Astrocyte (in vitro differentiated cells and primary cell): ENCODE measurements around the gene TAF6. TPM values are rescaled to one million over a fixed set of nuclear protein-coding genes. Genes with fewer than 3 reads are reported as not detected.

Experiments used
- DNase-seq: peaks from one replicate; pipeline ENCODE4 v3.0.0-alpha.2; 2010; ENCODE audit warnings: low read depth
- FAIRE-seq: peaks from 2 replicates; lab custom pipeline; 2011; peaks lifted over from hg19 to GRCh38; lab: Jason Lieb, UNC
- H2AFZ ChIP-seq: 2 replicates; pipeline ENCODE4 v1.6.0; 2012; ENCODE audit warnings: low read depth, low read length, inconsistent platforms
- H3K27ac ChIP-seq: 2 replicates; pipeline ENCODE4 v1.5.1; 2011; ENCODE audit warnings: low read depth, low read length, inconsistent platforms
- H3K27me3 ChIP-seq: 2 replicates; pipeline ENCODE4 v1.6.0; 2011; ENCODE audit warnings: low read length, inconsistent platforms; ENCODE audit not compliant: insufficient read depth
- H3K36me3 ChIP-seq: 2 replicates; pipeline ENCODE4 v1.5.1; 2011; ENCODE audit warnings: low read length, inconsistent platforms; ENCODE audit not compliant: insufficient read depth
- H3K4me1 ChIP-seq: 2 replicates; pipeline ENCODE4 v1.5.1; 2011; ENCODE audit warnings: low read length, inconsistent platforms; ENCODE audit not compliant: insufficient read depth
- H3K4me2 ChIP-seq: 2 replicates; pipeline ENCODE4 v1.6.0; 2012; ENCODE audit warnings: low read length, inconsistent platforms
- H3K4me3 ChIP-seq: 2 replicates; pipeline ENCODE4 v1.5.1; 2011; ENCODE audit warnings: low read depth, mild to moderate bottlenecking, low read length, inconsistent platforms; ENCODE audit not compliant: insufficient read depth
- H3K79me2 ChIP-seq: 2 replicates; pipeline ENCODE4 v1.6.0; 2012; ENCODE audit warnings: mild to moderate bottlenecking, low read length, inconsistent platforms; ENCODE audit not compliant: insufficient read depth
- H3K9ac ChIP-seq: 2 replicates; pipeline ENCODE4 v1.6.0; 2012; ENCODE audit warnings: mild to moderate bottlenecking, low read length, inconsistent platforms
- H3K9me3 ChIP-seq: 2 replicates; pipeline ENCODE4 v1.5.1; 2012; ENCODE audit warnings: low read depth, mild to moderate bottlenecking, low read length, inconsistent platforms; ENCODE audit not compliant: insufficient read depth
- H4K20me1 ChIP-seq: 2 replicates; pipeline ENCODE4 v1.6.0; 2012; ENCODE audit warnings: low read length, inconsistent platforms; ENCODE audit not compliant: insufficient read depth
- H3K27ac Mint-ChIP-seq: one replicate; pipeline ENCODE4 v1.8.0; 2021; ENCODE audit warnings: mild to moderate bottlenecking, mixed read lengths; ENCODE audit not compliant: unreplicated experiment
- H3K27me3 Mint-ChIP-seq: one replicate; pipeline ENCODE4 v1.8.0; 2021; ENCODE audit warnings: low read depth, mixed read lengths; ENCODE audit not compliant: unreplicated experiment
- H3K36me3 Mint-ChIP-seq: one replicate; pipeline ENCODE4 v1.8.0; 2021; ENCODE audit warnings: low read depth, mixed read lengths; ENCODE audit not compliant: unreplicated experiment
- H3K4me1 Mint-ChIP-seq: one replicate; pipeline ENCODE4 v1.8.0; 2021; ENCODE audit warnings: low read depth, mixed read lengths; ENCODE audit not compliant: unreplicated experiment
- H3K4me3 Mint-ChIP-seq: one replicate; pipeline ENCODE4 v1.8.0; 2021; ENCODE audit warnings: mild to moderate bottlenecking, moderate library complexity, mixed read lengths; ENCODE audit not compliant: unreplicated experiment
- H3K9me3 Mint-ChIP-seq: one replicate; pipeline ENCODE4 v1.8.0; 2021; ENCODE audit warnings: mild to moderate bottlenecking, mixed read lengths; ENCODE audit not compliant: unreplicated experiment
- CTCF ChIP-seq: IDR thresholded peaks from 2 replicates; pipeline ENCODE4 v1.5.1; 2011; ENCODE audit warnings: low read depth, mild to moderate bottlenecking, inconsistent platforms, low read length, moderate library complexity; ENCODE audit not compliant: insufficient read depth
- EZH2 ChIP-seq: IDR thresholded peaks from 2 replicates; pipeline ENCODE4 v1.6.1; 2012; ENCODE audit warnings: mild to moderate bottlenecking, low read length, inconsistent platforms; ENCODE audit not compliant: insufficient read depth
- total RNA-seq: library from RNA; stranded (reverse); gene quantifications from 2 replicates; pipeline ENCODE4 v1.2.1, GENCODE V29; 2021

The TAF6 gene
- total RNA-seq, 1 donor from 2014 or later: 47.0 TPM

GRCh38 chr7:100109521-100110163 is 9.5 kb downstream of the TAF6 start:
- Histone ChIP-seq H3K79me2 (no peaks in the 10 kb centered on the region), H3K4me3 (no peak overlapping the region), H3K27ac (no peak overlapping the region), H3K4me2 (no peak overlapping the region), H3K36me3 (peaks cover 21% of the 10 kb centered on the region), H2AFZ (no peak overlapping the region), H3K9me3 (no peaks in the 10 kb centered on the region), H3K4me1 (no peaks in the 10 kb centered on the region), H3K27me3 (no peaks in the 10 kb centered on the region), H4K20me1 (peaks cover 13% of the 10 kb centered on the region), H3K9ac (no peak overlapping the region)
- no peak for TF ChIP-seq EZH2
- no peak for TF ChIP-seq CTCF
- Mint-ChIP-seq H3K4me1 (no peaks in the 10 kb centered on the region), H3K27me3 (no peaks in the 10 kb centered on the region), H3K4me3 (no peak overlapping the region), H3K36me3 (peaks cover 39% of the 10 kb centered on the region), H3K27ac (no peak overlapping the region), H3K9me3 (no peaks in the 10 kb centered on the region)
- no peak for FAIRE-seq
- DNase-seq: no peak

GRCh38 chr7:100107890-100108289 is 11.3 kb downstream of the TAF6 start:
- Histone ChIP-seq H3K4me2 (no peak overlapping the region), H2AFZ (no peak overlapping the region), H3K4me3 (no peak overlapping the region), H3K27me3 (no peaks in the 10 kb centered on the region), H3K36me3 (peaks cover 21% of the 10 kb centered on the region), H3K9ac (no peak overlapping the region), H3K9me3 (no peaks in the 10 kb centered on the region), H3K79me2 (no peaks in the 10 kb centered on the region), H4K20me1 (peaks cover 13% of the 10 kb centered on the region), H3K27ac (no peak overlapping the region), H3K4me1 (peaks cover 2% of the 10 kb centered on the region)
- H3K4me3 Mint-ChIP-seq: no peak overlapping the region
- H3K9me3 Mint-ChIP-seq: no peaks in the 10 kb centered on the region
- H3K36me3 Mint-ChIP-seq: peaks cover 37% of the 10 kb centered on the region
- H3K27me3 Mint-ChIP-seq: no peaks in the 10 kb centered on the region
- no peak for TF ChIP-seq CTCF
- TF ChIP-seq EZH2: no peak
- no peak for FAIRE-seq
- DNase-seq: no peak
- H3K27ac Mint-ChIP-seq: no peak overlapping the region
- H3K4me1 Mint-ChIP-seq: peaks cover 6% of the 10 kb centered on the region

- Mint-ChIP-seq H3K36me3 (peaks cover 33% of the 10 kb centered on the region), H3K4me3 (no peak overlapping the region), H3K9me3 (no peaks in the 10 kb centered on the region), H3K4me1 (peaks cover 6% of the 10 kb centered on the region), H3K27ac (no peak overlapping the region), H3K27me3 (no peaks in the 10 kb centered on the region)
- no peak for DNase-seq
- Histone ChIP-seq H3K4me3 (no peak overlapping the region), H3K79me2 (peaks cover 4% of the 10 kb centered on the region), H3K36me3 (peaks cover 21% of the 10 kb centered on the region), H3K27ac (no peak overlapping the region), H2AFZ (no peak overlapping the region), H3K4me2 (no peak overlapping the region), H3K9me3 (no peaks in the 10 kb centered on the region), H3K27me3 (no peaks in the 10 kb centered on the region), H3K4me1 (peaks cover 8% of the 10 kb centered on the region), H4K20me1 (peaks cover 13% of the 10 kb centered on the region), H3K9ac (no peak overlapping the region)
- FAIRE-seq: no peak
- TF ChIP-seq EZH2 (no peak), CTCF (no peak)
Observed at GRCh38 chr7:100107125-100107737, 11.9 kb downstream of the TAF6 start.
